T-cell (primary cell): Measurements from ENCODE around the gene TMEM132E. TPM values are rescaled to one million over a fixed set of nuclear protein-coding genes. Genes with fewer than 3 reads are reported as not detected.
A peak's percentile ranks its signal among the peaks of the same experiment; 100 is the strongest.

Experiments used
- ATAC-seq, 4 experiments: fragments of 200-7000 bp in 3 of 4; fragments of 150-1000 bp in 1 of 4; cut with Tn5 transposase; replicated peaks in 1 of 4; 1 replicate in 3 of 4; 2 replicates in 1 of 4; pipeline ENCODE4 v1.10.0; 2021; ENCODE audit warnings: moderate library complexity in 3 of 4, mild to moderate bottlenecking in 2 of 4, moderate number of reproducible peaks in 1 of 4
- CTCF ChIA-PET, 2 donors: fragments of 300-600 bp; sonication (Branson Sonifier 250); formaldehyde crosslinking; loops; one replicate each; lab custom pipeline; 2022; ENCODE audit warnings: antibody characterized with exemption in 2 of 2; lab: Charles Lee
- POLR2A ChIA-PET, 2 donors: fragments of 300-600 bp; sonication (Branson Sonifier 250); formaldehyde crosslinking; loops; one replicate each; lab custom pipeline; 2022; ENCODE audit warnings: antibody characterized with exemption in 2 of 2; lab: Charles Lee
- DNase-seq, 35 experiments: peaks; one replicate each; pipeline versions ENCODE4 v3.0.0 to v3.0.0-alpha.2; 2013 to 2023
- H3K27ac ChIP-seq: one replicate; pipeline ENCODE4 v1.5.1; 2013; ENCODE audit warnings: low read length
- H3K27me3 ChIP-seq, 2 experiments: replicated peaks in 1 of 2; 1 replicate in 1 of 2; 2 replicates in 1 of 2; pipeline versions ENCODE4 v1.6.1 to v1.7.0; 2013; ENCODE audit warnings: low read length in 1 of 2, mixed read lengths in 1 of 2; ENCODE audit not compliant: control insufficient read depth in 2 of 2, insufficient read depth in 2 of 2; ENCODE audit errors: extremely low read depth in 1 of 2
- H3K36me3 ChIP-seq, 2 donors: 1 replicate in 1 of 2; 2 replicates in 1 of 2; pipeline versions ENCODE4 v1.6.1 to v1.7.0; 2013; ENCODE audit warnings: low read length in 1 of 2; ENCODE audit not compliant: control insufficient read depth in 2 of 2, insufficient read depth in 1 of 2; ENCODE audit errors: extremely low read depth in 1 of 2
- H3K4me1 ChIP-seq, 2 experiments: 1 replicate in 1 of 2; 2 replicates in 1 of 2; pipeline versions ENCODE4 v1.6.1 to v1.7.0; 2013; ENCODE audit warnings: low read length in 2 of 2, mixed read lengths in 1 of 2; ENCODE audit not compliant: insufficient read depth in 2 of 2, control insufficient read depth in 1 of 2; ENCODE audit errors: extremely low read depth in 1 of 2
- H3K4me3 ChIP-seq, 2 donors: 1 replicate in 1 of 2; 2 replicates in 1 of 2; pipeline versions ENCODE4 v1.5.1 to v1.7.0; 2013; ENCODE audit warnings: mild to moderate bottlenecking in 2 of 2, low read length in 1 of 2, moderate library complexity in 1 of 2; ENCODE audit not compliant: control insufficient read depth in 1 of 2; ENCODE audit errors: extremely low read depth in 1 of 2
- H3K9me3 ChIP-seq: 2 replicates; pipeline ENCODE4 v1.7.0; 2013
- H3K27ac Mint-ChIP-seq, 2 donors: one replicate each; pipeline ENCODE4 v1.8.0; 2020 to 2021; ENCODE audit warnings: mild to moderate bottlenecking in 2 of 2, mixed read lengths in 2 of 2
- H3K27me3 Mint-ChIP-seq, 2 donors: one replicate each; pipeline ENCODE4 v1.8.0; 2021 to 2022; ENCODE audit warnings: mixed read lengths in 2 of 2
- H3K36me3 Mint-ChIP-seq: one replicate; pipeline ENCODE4 v1.8.0; 2021; ENCODE audit warnings: mixed read lengths
- H3K4me1 Mint-ChIP-seq, 3 donors: one replicate each; pipeline ENCODE4 v1.8.0; 2020 to 2022; ENCODE audit warnings: mixed read lengths in 3 of 3, mild to moderate bottlenecking in 1 of 3
- H3K4me3 Mint-ChIP-seq, 3 donors: one replicate each; pipeline ENCODE4 v1.8.0; 2020 to 2022; ENCODE audit warnings: mild to moderate bottlenecking in 3 of 3, mixed read lengths in 3 of 3, moderate library complexity in 3 of 3
- H3K9me3 Mint-ChIP-seq, 3 donors: one replicate each; pipeline ENCODE4 v1.8.0; 2020 to 2022; ENCODE audit warnings: mixed read lengths in 3 of 3
- WGBS: methylation state at CpG from one replicate; pipeline ENCODE4 v1.1.5; 2013; ENCODE audit warnings: missing lambda C conversion rate; ENCODE audit not compliant: insufficient coverage; 5-methylcytosine and 5-hydroxymethylcytosine counted together
- total RNA-seq, 35 experiments: library from RNA in 6 of 35; stranded (reverse) in 6 of 35; fragments of 120-200 nt in 1 of 35; gene quantifications; one replicate each; pipeline versions ENCODE4 v1.2.1 to v1.2.4 and lab custom pipeline; 2013 to 2026

Gene TMEM132E
- total RNA-seq, 5 donors from 2014 or later (not counting 1 experiment from before 2014, with no cell fraction given), result 0.09 to 0.47 (median 0.32) TPM; not detected in 1

DNA sequence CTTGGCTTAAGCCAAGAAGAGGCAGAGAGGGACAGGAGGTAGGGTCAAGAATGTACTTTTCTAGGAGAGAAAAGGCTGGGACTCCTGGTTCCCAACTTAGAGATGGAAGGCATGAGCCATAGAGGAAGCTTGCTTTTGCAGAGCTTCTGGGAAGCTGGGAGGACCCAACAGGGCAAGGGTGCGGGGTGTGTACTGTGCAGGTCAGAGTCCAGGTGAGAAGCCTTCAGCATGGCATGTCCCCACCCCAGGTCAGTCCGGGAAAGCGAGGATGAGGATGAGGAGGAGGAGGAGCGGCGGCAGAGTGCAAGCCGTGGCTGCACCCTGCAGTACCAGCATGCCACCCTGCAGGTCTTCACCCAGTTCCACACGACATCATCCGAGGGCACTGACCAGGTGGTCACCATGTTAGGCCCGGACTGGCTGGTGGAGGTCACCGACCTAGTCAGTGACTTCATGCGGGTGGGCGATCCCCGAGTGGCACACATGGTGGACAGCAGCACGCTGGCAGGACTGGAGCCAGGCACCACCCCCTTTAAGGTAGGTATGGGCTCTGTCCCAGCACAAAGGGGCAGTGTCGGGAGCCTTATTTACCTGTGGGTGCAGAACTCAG lies 55.3 kb downstream of the TMEM132E start:
- Mint-ChIP-seq H3K27ac (no peak overlapping the region), H3K4me1 (peaks cover 0 to 13% (median 8%) of the 10 kb centered on the region in 3 donors), H3K36me3 (no peaks in the 10 kb centered on the region), H3K27me3 (peaks cover 16 to 38% of the 10 kb centered on the region in 2 donors), H3K4me3 (no peak overlapping the region), H3K9me3 (no peaks in the 10 kb centered on the region)
- no peaks in the 10 kb centered on the region for H3K36me3 ChIP-seq
- no peaks in the 10 kb centered on the region for H3K9me3 ChIP-seq
- DNase-seq (no peak), ATAC-seq (no peak)
- 88% methylated on average over 7 of the region's 15 CpGs for WGBS
- H3K27me3 ChIP-seq, result peaks cover 4 to 67% of the 10 kb centered on the region in 2 experiments
- H3K4me3 ChIP-seq, result no peak overlapping the region
- CTCF ChIA-PET, result no interaction called here
- no peak overlapping the region for H3K27ac ChIP-seq
- peaks cover 0 to 23% of the 10 kb centered on the region in 2 experiments for H3K4me1 ChIP-seq
- POLR2A ChIA-PET, result no interaction called here

DNA sequence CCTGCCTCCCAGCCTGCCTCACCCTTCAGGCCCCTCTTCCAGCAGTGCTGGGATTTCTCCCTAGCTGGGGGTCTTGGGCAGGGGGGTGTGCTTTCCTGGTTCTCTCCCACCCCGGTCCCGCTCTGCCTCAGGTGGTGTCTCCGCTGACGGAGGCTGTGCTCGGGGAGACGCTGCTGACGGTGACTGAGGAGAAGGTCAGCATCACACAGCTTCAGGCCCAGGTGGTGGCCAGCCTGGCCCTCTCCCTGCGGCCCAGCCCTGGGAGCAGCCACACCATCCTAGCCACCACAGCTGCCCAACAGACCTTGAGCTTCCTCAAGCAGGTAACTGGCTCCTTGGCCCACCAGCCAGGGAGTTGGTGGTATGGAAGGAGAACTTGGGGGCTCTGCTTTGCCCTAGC lies 56.5 kb downstream of the TMEM132E start:
- ChIA-PET POLR2A (no interaction called here), CTCF (interaction anchor here in 1 of 2 donors (0.8 kb wide), 1 partner anchor 10 kb away, joined by 3 read pairs; no protein-coding TSS in a partner anchor)
- H3K9me3 Mint-ChIP-seq, result no peaks in the 10 kb centered on the region
- Histone ChIP-seq H3K4me3 (no peak overlapping the region), H3K36me3 (no peaks in the 10 kb centered on the region), H3K27me3 (peaks cover 4 to 62% of the 10 kb centered on the region in 2 experiments), H3K9me3 (no peaks in the 10 kb centered on the region), H3K4me1 (peaks cover 0 to 23% of the 10 kb centered on the region in 2 experiments), H3K27ac (no peak overlapping the region)
- no peak for DNase-seq
- H3K36me3 Mint-ChIP-seq, result no peaks in the 10 kb centered on the region
- no peak for ATAC-seq
- peak overlapping the region in 1 of 3 donors; percentile 84 for H3K4me3 Mint-ChIP-seq
- WGBS, result 88% methylated on average over 7 of the region's 8 CpGs
- peaks cover 16 to 39% of the 10 kb centered on the region in 2 donors for H3K27me3 Mint-ChIP-seq
- H3K4me1 Mint-ChIP-seq, result peaks cover 0 to 13% (median 8%) of the 10 kb centered on the region in 3 donors
- H3K27ac Mint-ChIP-seq, result no peak overlapping the region

DNA sequence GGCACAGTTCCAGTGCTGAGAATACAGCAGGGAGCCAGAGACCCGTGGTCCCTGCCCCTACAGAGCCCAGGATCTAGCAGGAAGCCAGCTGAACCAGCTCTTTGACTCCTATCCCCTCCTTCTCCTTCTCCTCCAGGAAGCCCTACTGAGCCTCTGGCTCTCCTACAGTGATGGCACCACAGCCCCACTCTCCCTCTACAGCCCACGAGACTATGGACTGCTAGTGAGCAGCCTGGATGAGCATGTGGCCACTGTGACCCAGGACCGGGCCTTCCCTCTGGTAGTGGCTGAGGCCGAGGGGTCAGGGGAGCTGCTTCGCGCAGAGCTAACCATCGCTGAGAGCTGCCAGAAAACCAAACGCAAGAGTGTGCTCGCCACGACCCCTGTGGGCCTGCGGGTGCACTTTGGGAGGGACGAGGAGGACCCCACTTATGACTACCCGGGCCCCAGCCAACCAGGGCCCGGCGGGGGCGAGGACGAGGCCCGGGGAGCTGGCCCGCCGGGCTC lies 57.7 kb downstream of the TMEM132E start:
- H3K36me3 Mint-ChIP-seq, result no peaks in the 10 kb centered on the region
- H3K27me3 Mint-ChIP-seq, result peaks cover 17 to 35% of the 10 kb centered on the region in 2 donors
- H3K27ac ChIP-seq, result no peak overlapping the region
- H3K36me3 ChIP-seq, result no peaks in the 10 kb centered on the region
- ChIA-PET CTCF (no interaction called here), POLR2A (no interaction called here)
- no peaks in the 10 kb centered on the region for H3K9me3 Mint-ChIP-seq
- H3K4me3 ChIP-seq, result peak overlapping the region; percentile 62 to 72
- ATAC-seq (no peak), DNase-seq (peak in 3 of 35 experiments; percentile 5 to 8 (median 6))
- 34% methylated on average over 16 of the region's 20 CpGs for WGBS
- no peaks in the 10 kb centered on the region for H3K9me3 ChIP-seq
- H3K27ac Mint-ChIP-seq, result no peak overlapping the region
- H3K4me1 ChIP-seq, result peaks cover 0 to 23% of the 10 kb centered on the region in 2 experiments
- H3K4me1 Mint-ChIP-seq, result peaks cover 0 to 13% (median 8%) of the 10 kb centered on the region in 3 donors
- peak overlapping the region; percentile 77 to 84 (median 84) for H3K4me3 Mint-ChIP-seq
- peaks cover 4 to 62% of the 10 kb centered on the region in 2 experiments for H3K27me3 ChIP-seq

DNA sequence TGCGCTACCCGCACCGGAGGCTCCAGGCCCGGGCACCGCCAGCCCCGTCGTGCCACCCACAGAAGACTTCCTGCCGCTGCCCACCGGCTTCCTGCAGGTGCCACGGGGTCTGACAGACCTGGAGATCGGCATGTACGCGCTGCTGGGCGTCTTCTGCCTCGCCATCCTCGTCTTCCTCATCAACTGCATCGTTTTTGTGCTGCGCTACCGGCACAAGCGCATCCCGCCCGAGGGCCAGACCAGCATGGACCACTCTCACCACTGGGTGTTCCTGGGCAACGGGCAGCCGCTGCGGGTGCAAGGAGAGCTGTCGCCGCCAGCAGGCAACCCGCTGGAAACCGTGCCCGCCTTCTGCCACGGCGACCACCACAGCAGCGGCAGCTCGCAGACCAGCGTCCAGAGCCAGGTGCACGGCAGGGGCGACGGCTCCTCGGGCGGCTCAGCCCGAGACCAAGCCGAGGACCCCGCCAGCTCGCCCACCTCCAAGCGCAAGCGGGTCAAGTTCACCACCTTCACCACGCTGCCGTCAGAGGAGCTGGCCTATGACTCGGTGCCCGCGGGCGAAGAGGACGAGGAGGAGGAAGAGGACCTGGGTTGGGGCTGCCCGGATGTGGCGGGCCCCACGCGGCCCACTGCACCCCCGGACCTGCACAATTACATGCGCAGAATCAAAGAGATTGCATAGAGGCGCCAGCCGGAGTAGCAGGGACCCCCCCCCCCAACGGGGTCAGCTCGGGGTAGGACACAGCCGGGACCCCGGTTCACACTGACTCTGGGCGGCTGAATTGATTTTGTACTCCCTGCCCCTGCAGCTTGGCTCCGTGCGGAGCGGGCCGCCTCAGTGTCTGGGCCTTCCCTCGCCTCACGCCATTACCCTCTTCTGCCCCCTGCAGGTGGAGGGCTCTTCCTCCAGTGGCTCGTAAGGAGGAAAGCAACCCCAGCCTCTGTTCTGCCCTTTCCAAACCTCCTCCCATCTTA lies 58.5 kb downstream of the TMEM132E start:
- CTCF ChIA-PET, result interaction anchor here (0.6 to 1.5 kb wide), 8 partner anchors 9 to 190 kb away, joined by 3 to 4 read pairs (median 3); no protein-coding TSS in a partner anchor

DNA sequence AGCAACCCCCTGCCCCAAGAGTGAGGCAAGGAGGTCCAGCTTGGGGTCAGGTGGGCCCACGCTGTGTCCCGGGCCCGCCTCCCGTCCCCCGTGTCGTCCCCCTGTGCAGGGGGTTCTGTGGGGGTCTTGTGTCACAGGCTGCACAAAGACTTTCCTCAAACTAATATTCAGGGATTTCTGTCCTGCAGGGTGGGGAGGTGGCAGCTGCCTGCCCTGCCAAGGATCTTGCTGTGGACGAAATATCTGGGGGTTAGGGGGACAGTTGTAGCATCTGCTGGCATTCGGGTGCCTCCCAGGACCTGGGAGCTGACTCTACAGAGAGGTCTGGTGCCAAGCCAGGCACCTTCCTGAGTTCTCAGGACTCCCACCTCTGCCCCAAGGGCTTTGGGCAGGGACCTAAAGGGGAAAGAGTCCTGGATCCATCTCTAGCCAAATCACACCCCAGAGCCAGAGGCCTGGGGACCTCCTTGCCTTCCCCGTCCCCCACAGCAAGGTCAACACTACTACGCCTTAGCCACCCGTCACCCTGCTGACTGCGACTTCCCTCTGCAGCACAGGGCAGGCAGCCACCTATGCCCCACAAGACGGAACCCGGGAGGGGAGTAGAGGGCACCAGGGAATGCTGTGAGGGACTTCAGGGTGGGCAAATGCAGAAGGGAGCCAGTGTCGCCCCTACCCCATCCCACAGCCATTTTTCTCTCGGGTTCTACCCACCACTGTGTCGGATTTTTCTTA lies 59.3 kb downstream of the TMEM132E start:
- POLR2A ChIA-PET, result no interaction called here
- Histone ChIP-seq H3K27ac (no peak overlapping the region), H3K27me3 (peaks cover 4 to 56% of the 10 kb centered on the region in 2 experiments), H3K4me3 (peak overlapping the region in 1 of 2 donors; percentile 62), H3K36me3 (no peaks in the 10 kb centered on the region), H3K4me1 (peaks cover 0 to 23% of the 10 kb centered on the region in 2 experiments), H3K9me3 (no peaks in the 10 kb centered on the region)
- Mint-ChIP-seq H3K4me3 (peak overlapping the region in 2 of 3 donors; percentile 84), H3K36me3 (no peaks in the 10 kb centered on the region), H3K9me3 (no peaks in the 10 kb centered on the region), H3K27me3 (peaks cover 9 to 30% of the 10 kb centered on the region in 2 donors), H3K27ac (no peak overlapping the region), H3K4me1 (peaks cover 0 to 13% (median 8%) of the 10 kb centered on the region in 3 donors)
- DNase-seq (peak in 1 of 35 experiments; percentile 5), ATAC-seq (no peak)
- CTCF ChIA-PET, result interaction anchor here (0.6 to 1.5 kb wide), 7 partner anchors 8 to 191 kb away, joined by 3 to 4 read pairs (median 3); no protein-coding TSS in a partner anchor
- WGBS, result 61% methylated on average over 4 of the region's 17 CpGs

More for the DNA sequence above, 58.5 kb downstream of the TMEM132E start:
- WGBS, result under 1% methylated on average over 58 of the region's 73 CpGs
- Histone ChIP-seq H3K27ac (no peak overlapping the region), H3K4me1 (peaks cover 0 to 23% of the 10 kb centered on the region in 2 experiments), H3K27me3 (peaks cover 4 to 59% of the 10 kb centered on the region in 2 experiments), H3K4me3 (peak overlapping the region; percentile 62 to 72), H3K9me3 (no peaks in the 10 kb centered on the region), H3K36me3 (no peaks in the 10 kb centered on the region)
- Mint-ChIP-seq H3K36me3 (no peaks in the 10 kb centered on the region), H3K27ac (peak overlapping the region in 1 of 2 donors; percentile 62), H3K9me3 (no peaks in the 10 kb centered on the region), H3K27me3 (peaks cover 14 to 32% of the 10 kb centered on the region in 2 donors), H3K4me3 (peak overlapping the region; percentile 77 to 84 (median 84)), H3K4me1 (peaks cover 0 to 13% (median 8%) of the 10 kb centered on the region in 3 donors)
- DNase-seq (peak; percentile 62 to 90 (median 77)), ATAC-seq (peak; percentile 89 to 95 (median 91))
- POLR2A ChIA-PET, result interaction anchor here in 1 of 2 donors (0.7 kb wide), 1 partner anchor 259 kb away, joined by 3 read pairs; no protein-coding TSS in a partner anchor
